LHCN-M2 (cell line): ENCODE data around the gene DDAH1. TPM values are rescaled to one million over a fixed set of nuclear protein-coding genes. Genes with fewer than 3 reads are reported as not detected.
A peak's percentile ranks its signal among the peaks of the same experiment; 100 is the strongest.
"Not testable (repeated sequence)": the region's sequence is repeated elsewhere in the genome, so short reads cannot be mapped to it uniquely, and the experiment has no call there.

Experiments
- DNase-seq: peaks from one replicate; pipeline ENCODE4 v3.0.0-alpha.2; 2012; ENCODE audit warnings: low read depth
- total RNA-seq: library from RNA; depleted of rRNA; stranded (reverse); fragments of >200 nt; gene quantifications from 2 replicates; pipeline ENCODE4 v1.2.3, GENCODE V29; 2014

The DDAH1 gene
- total RNA-seq, 1 experiment from 2014 or later = 49.4 TPM

DNA sequence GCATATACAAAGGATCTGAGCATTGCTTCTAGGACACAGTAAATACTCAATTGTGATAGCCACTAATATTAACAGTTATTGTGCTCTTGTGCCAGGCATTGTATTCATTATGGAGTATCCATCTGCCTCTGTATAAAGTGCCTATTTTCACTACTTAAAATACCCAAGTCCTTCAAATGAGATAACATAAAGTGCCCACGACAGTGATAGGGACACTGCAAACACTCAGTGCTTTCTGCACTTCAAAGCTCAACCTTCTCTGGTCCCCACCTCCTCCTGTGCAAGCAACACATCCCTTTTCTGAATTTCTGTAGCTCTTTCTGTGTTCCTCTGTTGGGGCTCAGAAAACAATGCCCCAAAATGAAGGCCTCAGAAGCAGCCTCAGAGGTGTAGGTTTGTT is 6.6 kb upstream of the DDAH1 start:
- DNase-seq = no peak

DNA sequence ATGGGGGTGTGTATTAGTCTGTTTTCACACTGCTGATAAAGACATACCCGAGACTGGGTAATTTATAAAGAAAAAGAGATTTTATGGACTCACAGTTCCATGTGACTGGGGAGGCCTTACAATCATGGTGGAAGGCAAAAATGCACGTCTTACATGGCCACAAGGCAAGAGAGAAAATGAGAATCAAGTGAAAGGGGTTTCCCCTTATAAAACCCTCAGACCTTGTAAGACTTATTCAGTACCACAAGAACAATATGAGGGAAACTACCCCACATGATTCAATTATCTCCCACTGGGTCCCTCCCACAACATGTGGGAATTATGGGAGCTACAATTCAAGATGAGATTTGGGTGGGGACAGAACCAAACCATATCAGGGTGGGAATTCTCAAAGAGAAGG is 5.2 kb upstream of the DDAH1 start:
- DNase-seq = not testable (repeated sequence)

DNA sequence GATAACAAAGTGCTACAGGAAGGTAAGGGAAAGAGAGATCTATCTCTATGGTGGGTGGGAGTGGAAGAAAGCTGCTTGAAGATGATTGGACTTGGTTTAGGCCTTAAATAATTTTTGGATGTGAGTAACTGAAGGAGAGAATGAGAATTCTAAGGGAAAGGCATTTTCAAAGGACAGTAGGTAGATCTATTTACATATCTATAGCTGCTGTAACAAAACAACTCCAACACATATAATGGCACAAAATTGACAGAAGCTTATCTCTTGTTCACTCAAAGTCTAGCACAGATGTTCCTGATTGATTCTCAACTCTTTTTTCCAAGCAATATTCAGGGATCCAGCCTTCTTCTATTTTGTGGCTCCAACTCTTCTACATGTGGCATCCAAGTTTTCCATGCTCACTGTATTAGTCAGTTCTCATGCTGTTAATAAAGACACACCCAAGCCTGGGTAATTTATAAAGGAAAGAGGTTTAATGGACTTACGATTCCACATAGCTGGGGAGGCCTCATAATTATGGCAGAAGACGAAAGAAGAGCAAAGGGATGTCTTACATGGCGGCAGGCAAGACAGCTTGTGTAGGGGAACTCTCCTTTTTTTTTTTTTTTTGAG is 3.1 kb upstream of the DDAH1 start:
- no peak for DNase-seq

DNA sequence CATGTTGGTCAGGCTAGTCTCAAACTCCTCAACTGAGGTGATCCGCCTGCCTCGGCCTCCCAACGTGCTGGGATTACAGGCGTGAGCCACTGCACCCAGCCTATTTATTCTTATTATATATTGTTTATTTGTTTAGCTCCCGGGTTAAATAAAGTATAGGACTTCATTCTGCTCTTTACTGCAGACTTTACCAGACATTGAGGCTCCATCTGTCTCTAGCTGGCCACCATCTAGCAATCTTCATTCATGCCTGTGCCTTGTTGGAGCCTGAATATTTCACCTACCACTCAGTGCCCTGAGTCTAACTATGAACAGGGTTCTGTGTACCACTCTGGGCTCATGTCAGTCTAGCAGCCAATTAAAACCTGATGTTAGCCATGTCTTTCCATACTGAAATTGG is 2.1 kb upstream of the DDAH1 start:
- DNase-seq = no peak

DNA sequence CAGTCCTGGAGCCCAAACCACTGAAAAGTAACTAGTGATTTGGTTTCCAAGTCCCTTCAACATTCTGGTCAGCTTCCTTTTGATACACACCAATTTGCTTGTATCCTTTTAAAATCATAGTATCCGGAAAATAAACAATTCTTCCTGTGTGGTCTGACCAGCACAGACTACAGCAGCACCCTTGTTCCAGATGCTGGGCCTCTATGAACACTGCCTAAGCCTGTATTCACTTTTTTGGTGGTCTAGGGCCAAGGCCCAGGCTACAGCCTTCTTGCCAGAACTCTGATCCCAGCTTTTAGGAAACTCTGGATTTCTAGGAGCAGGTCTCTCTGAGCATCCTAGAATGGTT is 801 bp upstream of the DDAH1 start:
- no peak for DNase-seq

DNA sequence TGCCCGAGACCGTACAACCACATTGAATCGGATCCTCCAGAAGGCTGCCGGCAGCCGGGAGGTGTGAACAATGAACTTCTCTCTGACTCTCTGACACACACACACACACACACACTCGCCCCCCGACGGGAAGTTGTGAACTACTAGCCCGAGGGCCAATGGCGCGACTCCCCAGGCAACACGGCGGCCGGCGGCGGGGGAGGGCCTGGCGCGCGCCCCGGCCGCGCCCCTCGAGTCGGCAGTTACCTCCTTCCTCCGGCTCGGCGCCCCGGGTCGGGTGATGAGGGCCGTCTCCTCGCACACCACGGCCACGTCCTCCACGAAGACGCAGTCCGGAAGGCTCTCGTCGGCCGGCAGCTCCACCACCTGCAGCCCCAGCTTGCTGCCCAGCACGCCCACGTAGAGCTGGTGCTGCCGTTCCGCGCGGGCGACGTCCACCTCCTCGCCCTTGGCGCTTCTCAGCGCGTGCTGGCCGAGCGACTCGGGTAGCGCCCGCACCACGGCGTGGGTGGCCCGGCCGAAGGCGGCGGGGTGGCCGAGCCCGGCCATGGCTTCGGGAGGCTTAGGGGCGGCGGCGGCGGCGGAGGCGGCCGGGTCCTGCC is 361 bp downstream of the DDAH1 start:
- peak; percentile 70 for DNase-seq

DNA sequence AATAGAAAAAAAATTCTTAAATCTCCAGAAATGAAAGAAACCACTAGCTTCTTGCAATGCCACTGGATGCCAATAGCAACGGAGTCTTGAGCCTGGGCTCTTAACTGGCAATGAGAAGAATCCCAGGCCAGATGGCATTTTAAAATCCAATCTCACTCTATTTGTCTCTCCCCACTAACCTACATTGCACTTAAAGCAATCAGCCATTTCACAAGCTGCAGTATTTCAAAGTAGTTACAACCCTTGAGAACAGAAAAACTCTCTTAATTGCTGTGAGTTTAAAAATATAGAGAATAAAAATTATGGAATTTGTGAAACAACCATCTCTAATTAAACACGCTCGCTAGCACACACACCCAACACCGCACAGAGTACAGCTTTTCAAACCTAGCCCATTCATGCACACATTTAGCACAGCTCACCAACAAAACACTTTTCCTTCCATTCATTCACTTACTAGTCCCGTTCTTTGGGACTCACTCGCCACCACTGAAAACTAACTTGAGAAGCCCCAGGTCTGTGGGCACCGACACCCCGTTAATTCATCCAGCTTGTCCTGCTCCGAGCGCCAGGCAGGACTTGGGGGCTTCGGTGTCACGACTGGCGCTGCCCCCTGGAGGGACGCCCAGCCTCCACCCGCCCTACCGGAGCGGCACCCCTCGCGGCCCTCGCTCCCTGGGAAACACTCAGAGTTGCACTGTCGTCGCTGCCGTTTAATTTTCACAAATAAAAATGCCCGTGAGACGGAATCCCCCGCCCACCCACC is 1.0 kb downstream of the DDAH1 start:
- peak; percentile 31 for DNase-seq

DNA sequence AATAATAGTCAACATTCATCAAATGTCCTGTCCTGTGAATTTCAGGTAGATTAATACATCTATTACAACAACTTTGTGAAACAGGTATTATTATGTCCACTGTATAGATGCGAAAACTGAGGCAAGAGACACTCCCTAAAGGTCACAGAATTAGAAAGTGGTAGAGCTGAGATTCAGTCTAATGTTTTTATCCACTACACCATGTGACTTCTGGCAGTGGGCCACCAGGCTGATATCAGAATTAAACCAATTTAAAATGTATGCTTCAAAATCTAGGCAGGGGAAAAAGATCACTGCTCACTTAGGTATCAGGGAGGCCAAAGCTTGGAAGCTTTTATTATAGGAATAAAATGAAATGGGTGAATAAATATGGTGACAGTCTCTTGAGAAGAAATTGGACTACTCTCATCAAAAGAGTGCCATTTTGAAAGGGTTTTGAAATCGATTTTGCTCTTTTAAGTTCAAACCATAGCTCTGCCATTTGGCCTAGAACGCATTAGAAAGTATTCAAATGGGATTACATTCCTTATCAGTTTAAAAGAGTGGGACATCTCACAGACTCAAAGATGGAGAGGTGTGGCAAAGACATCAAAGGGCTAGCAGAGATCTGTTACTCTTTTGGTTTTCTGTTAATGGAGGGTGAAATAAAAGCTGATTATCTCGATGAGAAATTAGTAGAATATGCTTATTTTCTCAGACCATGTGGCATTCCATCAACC is 1.9 kb downstream of the DDAH1 start:
- DNase-seq = no peak

DNA sequence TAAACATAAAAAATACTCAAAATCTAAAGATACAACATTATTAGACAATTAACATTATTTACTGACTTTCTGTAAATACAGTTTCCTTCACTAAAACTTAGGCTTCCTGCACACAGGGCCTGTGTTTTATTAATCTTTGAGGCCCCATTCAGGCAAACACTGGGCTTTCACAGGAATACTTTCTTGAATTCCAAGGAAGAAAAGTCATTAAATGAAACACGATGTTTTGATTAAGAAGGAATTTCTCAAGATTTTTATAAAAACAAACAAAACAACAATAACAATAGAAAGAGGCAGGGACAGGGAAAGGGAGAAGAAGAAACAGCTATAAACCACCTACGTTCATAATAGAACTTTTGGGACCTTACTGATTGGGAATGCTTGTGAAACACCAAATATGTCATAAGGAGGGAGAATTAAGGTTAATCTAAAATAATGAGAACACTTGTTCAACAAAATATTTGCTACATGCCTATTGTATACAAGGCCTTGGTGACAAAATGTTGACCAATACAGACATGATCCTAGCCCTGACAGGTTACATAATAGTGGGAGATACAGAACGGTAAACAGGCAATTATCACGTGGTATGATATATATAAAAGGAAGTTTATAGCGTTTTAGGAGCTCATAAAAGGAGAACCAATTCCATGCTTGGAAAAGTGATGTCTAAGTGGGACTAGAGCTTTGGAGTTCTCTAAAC is 3.6 kb downstream of the DDAH1 start:
- DNase-seq = no peak

DNA sequence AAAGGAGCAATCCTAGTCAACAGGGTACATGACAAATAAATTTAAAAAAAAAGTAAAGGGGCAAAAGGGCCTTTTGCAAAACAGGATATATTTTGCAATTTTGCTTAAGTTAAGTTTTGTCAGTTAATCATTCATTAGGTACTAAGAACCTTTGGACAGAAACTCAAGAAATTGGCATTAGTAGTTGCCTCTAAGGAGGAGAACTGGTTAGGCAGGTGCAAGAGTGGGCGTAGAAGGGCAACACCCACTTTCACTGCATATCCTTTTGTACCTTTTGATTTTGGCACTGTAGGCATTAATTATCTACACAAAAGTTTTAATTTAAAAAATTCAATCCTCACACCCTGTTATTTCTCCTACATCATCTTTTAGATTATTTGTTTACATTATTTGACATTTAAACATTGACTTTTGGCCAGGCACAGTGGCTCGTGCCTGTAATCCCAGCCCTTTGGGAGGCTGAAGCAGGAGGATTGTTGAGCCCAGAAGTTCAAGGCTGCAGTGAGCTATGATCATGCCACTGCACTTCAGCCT is 4.3 kb downstream of the DDAH1 start:
- DNase-seq = no peak

DNA sequence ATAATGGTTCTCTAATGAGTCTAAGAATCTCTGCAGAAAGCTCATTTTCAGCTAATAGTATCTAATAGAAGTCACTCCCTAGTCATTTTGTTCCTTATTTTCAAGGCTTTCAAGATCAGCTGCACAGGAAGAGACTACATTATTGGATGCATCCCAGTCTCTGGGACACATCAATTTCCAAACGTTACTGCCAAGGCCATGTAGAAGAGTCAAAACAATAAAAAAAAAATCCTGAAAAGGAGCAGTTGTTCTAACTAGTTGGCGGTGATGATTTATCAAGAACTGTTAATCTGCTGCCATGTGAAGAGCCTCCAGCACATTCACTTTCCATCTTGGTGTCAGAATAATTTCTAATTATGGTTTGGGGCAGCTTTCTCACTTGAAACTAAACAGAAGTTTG is 5.7 kb downstream of the DDAH1 start:
- DNase-seq = no peak

DNA sequence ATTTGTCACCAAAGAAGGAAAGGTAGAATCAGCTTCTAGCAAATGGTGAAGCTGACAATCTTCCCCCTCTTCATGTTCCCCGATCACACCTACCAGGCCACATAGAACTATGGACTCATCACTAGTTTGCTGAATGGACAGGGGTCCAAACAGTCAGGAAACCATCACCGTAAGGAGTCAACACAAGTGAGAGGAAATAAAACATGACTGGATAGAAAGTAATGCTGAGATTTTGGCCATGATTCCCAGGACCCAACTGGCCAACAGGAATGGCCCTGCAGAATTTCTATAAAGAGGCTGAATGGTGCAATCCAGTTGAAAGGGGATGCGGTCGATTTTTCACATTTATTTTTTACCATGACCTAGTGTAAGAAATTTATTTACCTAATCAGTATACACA is 10.7 kb downstream of the DDAH1 start:
- DNase-seq = no peak

DNA sequence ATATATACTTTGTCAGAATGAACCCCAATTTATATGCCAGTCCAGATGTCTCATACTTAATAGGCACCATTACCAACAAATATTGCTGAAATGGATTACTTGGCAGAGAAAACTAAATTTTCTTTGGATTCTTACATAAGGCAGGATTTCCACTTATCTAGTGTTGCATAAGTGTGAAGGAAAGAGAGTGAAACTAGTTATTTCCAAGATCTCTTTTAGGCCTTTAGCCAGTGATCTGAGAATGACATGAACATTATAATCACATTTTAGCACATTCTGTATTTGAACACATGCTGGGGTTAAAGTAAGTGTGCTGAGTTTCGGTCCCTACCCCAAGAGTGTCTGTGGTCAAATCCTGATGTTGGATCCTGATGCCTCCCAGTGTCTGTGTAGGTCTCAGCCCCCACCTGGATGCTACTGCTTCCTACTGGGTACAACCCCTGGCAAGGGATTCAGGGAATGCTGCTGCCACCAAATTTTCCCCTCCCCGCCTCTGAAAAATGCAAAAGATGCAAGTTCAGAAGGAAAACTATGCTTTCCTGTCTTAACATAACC is 11.2 kb downstream of the DDAH1 start:
- DNase-seq = no peak

DNA sequence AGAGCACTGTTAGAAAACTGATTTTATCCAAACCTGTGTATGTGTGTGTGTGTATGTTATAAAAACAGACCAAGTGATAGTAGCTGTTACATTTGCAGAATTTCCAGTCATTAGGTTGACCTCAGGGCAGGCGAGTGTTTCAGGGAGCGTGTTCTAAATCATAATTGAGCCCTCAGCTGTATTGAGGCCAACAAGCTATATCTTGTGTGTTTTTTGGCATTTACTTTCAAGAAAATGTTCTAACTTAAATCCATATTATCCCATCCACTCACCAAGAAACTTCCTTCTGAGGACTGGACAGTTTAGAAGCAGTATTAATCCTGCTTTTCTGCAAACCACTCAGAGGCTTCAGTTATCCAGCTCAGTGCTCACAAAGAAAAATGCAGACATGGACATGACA is 12.0 kb downstream of the DDAH1 start:
- no peak for DNase-seq

DNA sequence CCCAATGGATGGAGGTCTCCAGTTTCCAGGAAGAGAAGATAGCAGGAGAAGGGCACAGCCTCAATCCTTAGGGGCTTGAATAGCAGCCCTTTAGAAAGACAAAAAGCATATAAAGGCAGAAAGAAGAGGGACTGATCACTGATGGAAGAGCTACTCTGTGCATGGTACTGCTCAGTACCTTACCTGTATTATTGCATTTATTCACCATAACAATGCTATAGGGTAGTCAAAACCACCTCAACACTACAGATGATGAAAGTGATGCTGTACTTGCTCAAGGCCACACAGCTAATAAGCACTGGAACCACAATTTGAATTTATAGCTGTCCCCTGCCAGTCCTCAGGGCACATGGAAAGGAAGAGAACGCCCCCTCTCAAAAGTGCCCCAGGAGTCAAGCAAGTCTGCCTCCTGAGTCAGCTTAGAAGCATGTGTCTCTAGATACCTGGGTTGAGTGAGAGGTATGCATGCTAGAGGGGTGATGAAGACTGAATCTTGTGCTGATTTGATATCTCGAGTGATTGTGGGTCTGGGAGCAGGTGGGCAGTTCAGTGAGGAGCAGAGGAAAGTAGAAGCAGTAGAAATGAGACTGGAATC is 13.6 kb downstream of the DDAH1 start:
- no peak for DNase-seq

DNA sequence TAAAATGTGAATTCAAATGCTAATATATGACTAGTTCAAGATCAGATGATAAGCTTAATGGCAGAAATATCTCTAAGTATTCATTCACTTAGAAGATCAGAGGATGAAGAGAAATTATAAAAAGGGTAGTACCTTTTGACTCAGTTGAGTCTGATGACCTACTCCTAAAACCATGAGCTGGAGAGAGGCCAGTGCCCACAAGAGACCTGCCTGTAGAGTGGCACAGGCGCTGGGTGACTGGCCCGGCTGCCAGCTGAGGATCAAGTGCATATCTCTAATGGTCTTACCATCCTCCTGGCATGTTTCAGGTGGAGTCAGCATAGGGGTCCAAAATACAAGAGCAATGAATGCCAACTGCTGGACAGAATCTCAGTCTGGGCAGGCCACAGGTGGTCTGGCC is 14.1 kb downstream of the DDAH1 start:
- no peak for DNase-seq

DNA sequence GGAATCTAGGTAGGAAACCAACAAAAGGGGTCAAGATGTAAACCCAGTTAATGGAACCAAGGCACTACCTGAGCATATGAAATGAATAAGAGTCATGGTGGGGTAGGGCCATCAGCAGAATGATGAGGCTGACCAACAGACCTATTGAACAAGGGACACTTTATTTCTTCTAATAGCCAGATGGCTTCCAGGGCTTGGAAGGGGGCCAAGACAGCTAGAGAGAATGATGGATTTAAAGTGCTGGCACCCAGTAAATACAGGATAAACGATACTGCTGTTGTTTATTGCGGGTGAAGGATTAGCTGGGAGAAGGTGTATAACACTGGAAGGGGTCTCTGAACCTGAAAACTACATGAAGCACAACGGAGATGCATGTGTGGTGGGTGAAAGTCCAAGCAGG is 15.6 kb downstream of the DDAH1 start:
- DNase-seq = no peak

DNA sequence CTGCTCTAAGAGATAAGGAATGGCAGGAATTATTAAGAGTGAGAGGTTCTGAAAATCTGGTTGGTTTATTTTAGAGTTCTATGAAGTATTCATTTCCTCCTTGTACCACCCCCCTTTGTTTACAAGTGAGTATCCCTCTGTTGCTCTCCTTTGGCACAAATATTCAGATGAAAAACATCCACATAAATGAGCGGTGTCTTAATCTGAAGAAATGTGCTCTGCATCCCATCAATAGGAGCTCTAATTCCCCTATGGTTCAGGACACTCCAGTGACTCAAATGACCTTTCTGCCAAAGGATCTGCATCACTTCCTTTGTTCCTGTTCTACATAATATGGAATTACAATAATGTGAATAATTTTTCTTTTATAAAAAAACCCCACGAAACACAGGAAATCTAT is 16.6 kb downstream of the DDAH1 start:
- peak; percentile 67 for DNase-seq

DNA sequence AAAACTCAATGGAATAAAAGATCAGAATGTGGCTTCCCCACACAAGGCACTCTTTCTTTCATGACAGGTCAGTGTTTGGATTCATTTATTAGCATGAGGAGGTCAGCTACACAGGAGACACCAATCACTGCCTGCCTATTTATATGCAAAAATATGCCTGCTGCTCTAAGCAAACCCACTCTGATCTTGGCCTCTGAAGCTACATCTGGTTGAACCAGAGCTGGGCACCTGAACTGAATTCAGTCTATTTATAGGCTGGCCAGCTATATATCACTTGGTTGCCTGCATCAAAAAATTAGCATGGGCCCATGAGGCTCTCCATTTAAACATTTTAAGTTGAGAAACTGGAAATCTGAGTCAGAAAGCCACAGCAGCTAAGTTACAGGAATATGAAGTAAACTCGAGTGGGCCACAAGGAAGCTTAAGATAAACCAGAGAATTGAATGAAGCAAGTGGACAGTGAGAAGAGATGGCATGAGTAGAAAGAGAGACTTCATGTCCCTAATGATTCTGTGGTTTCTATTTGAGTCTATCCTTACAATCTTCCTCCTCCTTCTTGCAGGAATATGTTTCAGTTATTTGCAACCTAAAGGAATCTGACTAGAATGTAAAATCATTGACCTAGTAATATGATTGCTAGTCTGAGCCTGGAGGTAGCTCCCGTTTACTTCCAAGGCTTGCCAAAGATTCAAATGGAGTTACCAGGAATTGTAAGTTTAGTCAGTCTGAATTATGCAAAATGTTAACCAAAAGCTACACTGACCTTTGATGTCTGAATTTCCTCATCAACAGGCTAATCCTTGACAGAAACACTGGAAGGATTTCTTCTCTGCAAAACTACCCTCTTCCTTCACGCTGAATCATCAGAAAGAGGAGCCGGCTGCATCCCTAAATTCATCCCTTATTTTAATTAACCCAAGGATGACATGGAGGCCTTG is 17.7 kb downstream of the DDAH1 start:
- DNase-seq = peak; percentile 38

DNA sequence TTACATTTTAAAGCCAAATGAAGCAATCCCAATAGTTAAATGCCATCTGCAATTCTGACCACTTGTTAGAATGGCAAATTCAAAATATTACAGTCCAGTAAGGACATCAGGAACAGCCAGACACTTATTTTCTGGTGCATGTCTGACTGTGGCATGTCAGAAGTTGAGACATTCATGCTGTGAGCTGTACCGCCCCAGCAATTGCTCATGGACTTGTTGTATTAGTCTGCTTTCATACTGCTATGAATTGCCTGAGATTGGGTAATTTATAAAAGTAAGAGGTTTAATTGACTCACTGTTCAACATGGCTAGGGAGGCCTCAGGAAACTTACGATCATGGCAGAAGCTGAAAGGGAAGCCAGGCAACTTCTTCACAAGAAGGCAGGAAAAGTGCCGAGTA is 19.1 kb downstream of the DDAH1 start:
- peak; percentile 39 for DNase-seq
